GM19467 (cell line): ENCODE measurements around the gene SYT9.

Experiments used
- ATAC-seq: cut with Tn5 transposase; IDR thresholded peaks from one replicate; pipeline ENCODE4 v1.9.1; 2021; ENCODE audit warnings: mild to moderate bottlenecking, moderate library complexity; ENCODE audit not compliant: unreplicated experiment

The SYT9 gene, protein sequence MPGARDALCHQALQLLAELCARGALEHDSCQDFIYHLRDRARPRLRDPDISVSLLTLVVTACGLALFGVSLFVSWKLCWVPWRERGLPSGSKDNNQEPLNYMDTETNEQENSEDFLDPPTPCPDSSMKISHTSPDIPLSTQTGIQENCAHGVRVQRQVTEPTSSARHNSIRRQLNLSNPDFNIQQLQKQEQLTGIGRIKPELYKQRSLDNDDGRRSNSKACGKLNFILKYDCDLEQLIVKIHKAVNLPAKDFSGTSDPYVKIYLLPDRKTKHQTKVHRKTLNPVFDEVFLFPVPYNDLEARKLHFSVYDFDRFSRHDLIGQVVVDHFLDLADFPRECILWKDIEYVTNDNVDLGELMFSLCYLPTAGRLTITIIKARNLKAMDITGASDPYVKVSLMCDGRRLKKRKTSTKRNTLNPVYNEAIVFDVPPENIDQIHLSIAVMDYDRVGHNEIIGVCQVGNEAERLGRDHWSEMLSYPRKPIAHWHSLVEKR

DNA sequence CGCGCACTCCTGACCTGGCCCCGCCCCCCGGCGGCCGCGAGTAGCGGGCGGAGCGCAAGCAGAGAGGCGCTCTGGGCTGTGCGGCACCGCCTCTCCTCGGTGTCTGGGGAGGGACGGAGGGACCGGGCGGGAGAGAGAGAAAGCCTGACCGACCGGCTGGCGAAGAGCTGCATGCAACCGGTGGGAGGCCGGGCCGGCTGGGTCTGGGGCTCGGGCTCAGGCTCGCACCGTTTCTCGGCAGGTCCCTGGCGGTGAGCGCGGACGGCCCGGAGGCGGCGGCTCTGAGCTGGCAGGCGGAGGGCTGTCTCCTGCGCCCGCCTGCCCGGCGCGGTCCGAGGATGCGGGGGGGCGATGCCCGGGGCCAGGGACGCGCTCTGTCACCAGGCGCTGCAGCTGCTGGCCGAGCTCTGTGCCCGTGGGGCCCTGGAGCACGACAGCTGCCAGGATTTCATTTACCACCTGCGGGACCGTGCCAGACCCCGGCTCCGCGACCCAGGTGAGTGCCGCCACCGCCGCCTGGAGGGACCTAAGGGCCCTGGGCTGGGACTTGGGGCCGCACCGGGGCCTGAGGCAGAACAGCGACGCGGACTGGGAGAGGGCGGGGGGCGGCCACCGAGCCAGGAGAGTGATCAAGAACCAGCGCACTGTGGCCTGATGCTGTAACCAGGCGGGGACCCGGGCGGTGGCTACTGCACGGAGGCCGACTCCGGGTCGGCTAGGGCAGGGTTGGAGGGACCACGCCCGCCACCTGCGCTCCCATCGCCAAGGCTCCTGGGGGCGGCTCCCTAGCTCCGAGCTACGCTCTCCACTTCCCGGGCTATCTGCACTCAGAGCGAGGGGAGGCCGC is at the start of gene SYT9:
Gene SYT9 (plus strand): TSS at position 69 of the 847 bp plus-strand sequence. CDS start 283 bp downstream, at position 352.
- ATAC-seq = peak; percentile 68

GRCh38 chr11:7202412-7202811 is 49.3 kb upstream of the SYT9 start:
- ATAC-seq = no peak

- no peak for ATAC-seq
These were observed 46.9 kb upstream of the SYT9 start for GRCh38 chr11:7204778-7205177.

GRCh38 chr11:7208391-7208790 is 43.3 kb upstream of the SYT9 start:
- no peak for ATAC-seq

DNA sequence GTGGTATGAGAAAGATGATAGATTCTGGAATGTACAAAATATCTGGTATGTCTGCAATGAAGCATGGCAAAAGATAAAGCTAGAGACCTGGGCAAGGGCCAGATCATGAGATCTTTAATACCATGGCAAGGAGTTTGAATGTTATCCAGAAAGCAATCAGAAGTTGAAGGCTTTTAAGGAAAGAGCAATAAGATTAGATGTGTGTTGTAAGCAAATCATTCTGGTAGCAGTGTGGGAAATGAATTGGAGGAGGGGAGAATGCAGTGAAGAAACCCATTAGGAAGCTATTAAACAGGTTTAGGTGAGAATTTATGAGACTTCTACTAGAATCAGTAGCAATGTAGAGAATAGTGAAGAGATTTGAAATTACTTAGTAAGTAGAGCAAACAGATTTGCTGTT is 32.2 kb upstream of the SYT9 start:
- ATAC-seq = no peak

DNA sequence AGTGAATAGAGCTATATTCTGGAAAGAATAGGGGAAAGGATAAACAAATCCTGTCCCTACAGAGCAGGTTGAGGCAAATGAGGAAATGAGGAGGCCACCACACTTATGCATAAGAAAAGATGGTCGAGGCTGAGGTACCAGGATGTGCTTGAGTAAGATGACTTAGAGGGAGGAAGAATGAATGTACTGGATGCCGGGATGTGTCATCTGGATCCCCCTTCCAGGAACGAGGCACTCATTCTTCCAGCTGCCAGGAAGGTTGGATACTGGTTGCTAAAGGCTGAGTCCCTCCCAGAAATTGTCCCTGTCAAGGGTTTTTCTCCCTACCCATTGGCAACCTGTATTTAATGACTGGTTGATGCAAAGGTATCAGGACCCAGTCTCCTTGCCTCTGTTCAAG is 31.1 kb upstream of the SYT9 start:
- ATAC-seq = no peak

- ATAC-seq = no peak
These were observed 29.1 kb upstream of the SYT9 start for GRCh38 chr11:7222619-7223018.

GRCh38 chr11:7239877-7240276 is 11.8 kb upstream of the SYT9 start:
- ATAC-seq = no peak

GRCh38 chr11:7245341-7245740 is 6.4 kb upstream of the SYT9 start:
- no peak for ATAC-seq

GRCh38 chr11:7246179-7246578 is 5.5 kb upstream of the SYT9 start:
- no peak for ATAC-seq

DNA sequence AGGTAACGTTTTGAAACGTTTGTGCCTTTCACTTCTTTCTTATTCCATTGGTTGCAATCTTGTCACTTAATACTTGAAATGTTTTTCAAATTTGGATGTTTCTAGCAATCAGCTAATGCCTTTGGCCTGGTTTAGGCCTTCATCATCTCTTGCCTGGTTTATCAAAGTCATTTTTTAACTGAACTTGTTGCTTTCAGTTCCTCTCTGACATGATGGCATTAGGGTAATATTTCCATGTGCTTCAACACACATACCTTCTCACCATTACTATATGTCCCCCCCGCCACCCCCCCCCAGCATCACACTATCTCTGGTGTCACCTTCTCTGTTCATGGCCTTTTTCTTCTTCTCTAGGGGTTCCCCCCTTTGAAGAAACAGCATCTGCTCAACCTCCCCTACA is 1.5 kb upstream of the SYT9 start:
- no peak for ATAC-seq

- ATAC-seq = no peak
These were observed 243 bp upstream of the SYT9 start for GRCh38 chr11:7251487-7251835.

- no peak for ATAC-seq
These were observed 1.0 kb downstream of the SYT9 start for GRCh38 chr11:7252683-7253213.

DNA sequence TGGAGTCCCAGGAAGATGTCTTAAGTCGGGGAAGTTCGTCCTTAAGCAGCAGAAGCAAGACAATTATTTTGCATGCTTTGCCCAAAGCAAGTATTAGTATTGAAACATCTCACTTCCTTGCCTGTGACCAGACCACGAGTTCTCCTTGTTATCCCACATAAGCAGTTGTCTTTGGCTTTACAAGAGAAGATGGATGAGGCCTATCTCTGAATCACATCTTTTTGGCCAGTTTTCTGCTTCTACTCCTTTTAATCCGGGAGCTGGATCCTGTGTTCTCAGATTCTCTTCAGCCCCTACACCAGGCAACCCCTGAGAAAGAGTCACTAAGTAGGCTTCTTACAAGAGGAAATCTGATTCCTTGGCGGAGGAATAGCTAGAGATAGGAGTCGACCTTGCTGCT is 2.1 kb downstream of the SYT9 start:
- ATAC-seq = no peak

DNA sequence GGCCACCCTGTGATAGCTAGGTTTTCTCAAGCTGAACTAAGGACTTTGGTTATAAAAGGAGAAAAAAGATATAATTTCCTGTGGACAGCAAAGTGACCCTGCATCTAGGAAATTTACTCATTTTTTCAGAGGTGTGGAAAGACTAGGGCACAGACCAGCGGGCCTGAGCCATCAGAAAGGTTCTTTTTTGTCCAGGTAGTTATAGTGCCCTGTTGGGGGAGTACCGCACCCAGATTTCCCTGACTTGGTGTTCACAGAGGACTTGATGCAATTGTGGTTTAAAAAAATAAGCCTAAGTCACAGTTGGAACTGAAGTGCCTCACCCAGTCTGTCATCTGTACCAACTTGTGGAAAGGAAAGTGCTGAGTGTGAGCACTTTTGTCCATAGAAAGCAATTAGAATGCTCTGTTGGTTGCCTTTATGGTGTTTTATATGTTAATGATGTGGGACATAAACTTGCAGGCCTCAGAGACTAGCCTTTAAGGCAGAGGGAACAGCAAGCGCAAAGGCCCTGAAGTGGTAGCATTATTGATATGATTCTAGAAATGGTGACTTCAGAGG is 3.1 kb downstream of the SYT9 start:
- no peak for ATAC-seq

DNA sequence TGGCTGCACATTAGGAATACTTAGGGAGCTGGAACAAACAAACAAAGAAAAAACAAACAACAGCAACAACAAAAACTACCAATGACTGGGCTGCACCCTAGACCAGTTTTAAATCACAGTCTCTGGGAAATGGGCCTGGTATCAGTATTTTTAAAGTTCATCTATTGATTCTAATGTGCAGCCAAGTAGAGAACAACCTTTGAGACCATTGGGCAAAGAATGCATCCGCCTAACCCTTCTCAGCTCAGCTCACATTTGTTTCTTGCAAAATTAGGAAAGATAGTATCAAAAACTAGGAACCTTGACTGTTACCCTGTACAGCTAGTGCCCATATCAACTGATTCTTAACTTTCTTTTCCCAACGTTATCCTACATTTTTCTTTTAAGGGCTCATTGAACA is 5.2 kb downstream of the SYT9 start:
- no peak for ATAC-seq

GRCh38 chr11:7257724-7258123 is 6.0 kb downstream of the SYT9 start:
- ATAC-seq = no peak

DNA sequence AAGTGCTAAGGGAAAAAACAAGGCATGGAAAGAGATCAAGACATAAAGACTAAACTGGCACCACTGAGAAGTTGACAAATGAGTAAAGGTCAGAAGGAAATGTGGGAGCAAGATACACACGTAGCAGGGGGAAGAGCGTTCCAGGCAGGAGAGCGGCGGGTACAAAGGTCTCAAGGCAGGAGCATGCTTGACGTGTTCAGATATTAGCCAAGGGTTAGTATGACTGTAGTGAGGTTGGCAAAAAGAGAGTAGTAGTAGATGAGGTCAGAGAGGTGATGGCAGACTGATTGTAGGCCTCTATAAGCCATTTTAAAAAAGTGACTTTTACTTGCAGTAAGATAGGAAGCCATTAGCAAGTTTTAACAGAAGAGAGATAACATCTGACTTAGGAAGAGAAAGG is 9.9 kb downstream of the SYT9 start:
- no peak for ATAC-seq

- ATAC-seq = no peak
These were observed 11.0 kb downstream of the SYT9 start for GRCh38 chr11:7262672-7263071.

- ATAC-seq = no peak
These were observed 12.1 kb downstream of the SYT9 start for GRCh38 chr11:7263842-7264241.

DNA sequence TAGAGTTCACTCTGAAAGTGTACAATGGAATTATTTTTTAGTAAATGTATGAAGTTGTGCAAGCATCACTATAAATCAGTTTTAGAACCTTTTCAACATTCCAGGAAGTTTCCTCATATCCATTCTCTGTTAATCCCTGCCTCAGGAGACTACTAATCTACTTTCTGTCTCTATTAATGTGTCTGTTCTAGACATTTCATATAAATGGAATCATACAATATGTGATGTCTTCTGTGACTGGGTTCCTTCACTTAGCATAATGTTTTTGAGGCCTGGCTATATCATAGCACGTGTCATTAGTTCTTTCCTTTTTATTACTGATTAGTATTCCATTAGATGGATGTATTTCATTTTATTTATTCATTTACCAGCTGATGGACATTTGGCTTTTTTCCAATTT is 17.1 kb downstream of the SYT9 start:
- ATAC-seq = no peak
